ENCODE data around the gene CRYBG2. TPM values are rescaled to one million over a fixed set of nuclear protein-coding genes. Genes with fewer than 3 reads are reported as not detected.

The CRYBG2 gene
- total RNA-seq, 1 donor from 2014 or later: 0.27 TPM

DNA sequence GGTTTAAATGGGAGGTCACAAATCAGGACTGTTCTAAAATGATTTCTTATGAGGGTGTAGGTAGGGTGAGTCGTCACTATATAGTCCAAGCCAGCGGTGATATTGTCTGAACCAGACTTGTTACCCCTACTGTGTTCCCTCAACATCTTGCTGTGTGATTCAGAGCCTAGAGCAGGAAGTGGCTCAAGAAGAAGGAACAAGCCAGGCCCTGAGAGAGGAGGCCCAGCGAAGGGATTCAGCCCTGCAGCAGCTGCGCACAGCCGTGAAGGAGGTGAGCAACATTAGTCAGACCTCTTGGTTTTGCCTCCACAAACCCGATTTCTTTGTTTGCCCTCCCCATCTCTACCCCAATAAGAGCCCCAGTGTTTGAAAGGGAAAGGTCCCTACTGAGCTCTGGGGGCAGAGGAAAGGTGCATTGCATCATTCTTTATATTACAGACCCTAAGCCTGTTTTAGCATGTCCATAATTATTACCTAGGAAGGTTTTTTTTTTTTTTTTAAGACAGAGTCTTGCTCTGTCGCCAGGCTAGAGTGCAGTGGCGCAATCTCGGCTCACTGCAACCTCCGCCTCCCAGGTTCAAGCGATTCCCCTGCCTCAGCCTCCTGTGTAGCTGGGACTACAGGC, 79.0 kb downstream of the CRYBG2 start:
- POLR2A ChIA-PET: interaction anchor here (1.5 to 21.5 kb wide), 4 partner anchors 13 to 45 kb away, joined by 4 to 1638 read pairs (median 54); partner anchors contain the start of genes CD52 and CEP85
- DNase-seq (no peak), ATAC-seq (ENCODE audit: low read depth) (no peak)
- intact Hi-C loops (cut with micrococcal nuclease): loop anchor here (1.0 to 5.0 kb wide), 6 partner anchors 43 to 157 kb away; partner anchors contain the start of genes CEP85 and DHDDS
- peaks cover 45% of the 10 kb centered on the region for H3K4me1 Mint-ChIP-seq
- no peaks in the 10 kb centered on the region for H3K27me3 Mint-ChIP-seq
- H3K36me3 Mint-ChIP-seq (ENCODE audit: low read depth): peaks cover 38% of the 10 kb centered on the region
- TF ChIP-seq, protein P1, sequence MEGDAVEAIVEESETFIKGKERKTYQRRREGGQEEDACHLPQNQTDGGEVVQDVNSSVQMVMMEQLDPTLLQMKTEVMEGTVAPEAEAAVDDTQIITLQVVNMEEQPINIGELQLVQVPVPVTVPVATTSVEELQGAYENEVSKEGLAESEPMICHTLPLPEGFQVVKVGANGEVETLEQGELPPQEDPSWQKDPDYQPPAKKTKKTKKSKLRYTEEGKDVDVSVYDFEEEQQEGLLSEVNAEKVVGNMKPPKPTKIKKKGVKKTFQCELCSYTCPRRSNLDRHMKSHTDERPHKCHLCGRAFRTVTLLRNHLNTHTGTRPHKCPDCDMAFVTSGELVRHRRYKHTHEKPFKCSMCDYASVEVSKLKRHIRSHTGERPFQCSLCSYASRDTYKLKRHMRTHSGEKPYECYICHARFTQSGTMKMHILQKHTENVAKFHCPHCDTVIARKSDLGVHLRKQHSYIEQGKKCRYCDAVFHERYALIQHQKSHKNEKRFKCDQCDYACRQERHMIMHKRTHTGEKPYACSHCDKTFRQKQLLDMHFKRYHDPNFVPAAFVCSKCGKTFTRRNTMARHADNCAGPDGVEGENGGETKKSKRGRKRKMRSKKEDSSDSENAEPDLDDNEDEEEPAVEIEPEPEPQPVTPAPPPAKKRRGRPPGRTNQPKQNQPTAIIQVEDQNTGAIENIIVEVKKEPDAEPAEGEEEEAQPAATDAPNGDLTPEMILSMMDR (IDR thresholded peaks at IDR 0.05): no peak
- peak overlapping the region; percentile 60 for H3K27ac Mint-ChIP-seq
- H3K9me3 Mint-ChIP-seq: no peaks in the 10 kb centered on the region
- H3K4me3 Mint-ChIP-seq: no peak overlapping the region
- CTCF ChIA-PET: interaction anchor here (0.6 to 9.3 kb wide), 14 partner anchors 7 to 168 kb away, joined by 3 to 240 read pairs (median 8); partner anchors contain the start of genes CD52, CEP85 and ZNF593

Other genes starting within 250 kb of the CRYBG2 start
- 9.4 and 10.5 TPM in 2 replicates for gene PDIK1L, start 242.3 kb downstream of the CRYBG2 start, total RNA-seq
- not detected in 2 replicates for gene FAM110D, start 195.1 kb downstream of the CRYBG2 start, total RNA-seq
- not detected in 2 replicates for gene C1orf232, start 185.2 kb downstream of the CRYBG2 start, total RNA-seq
- gene ZNF593, start 184.2 kb downstream of the CRYBG2 start, total RNA-seq: 36.0 and 37.1 TPM in 2 replicates
- not detected in 2 replicates for gene ZNF593OS, start 182.3 kb downstream of the CRYBG2 start, total RNA-seq
- 2.7 and 4.8 TPM in 2 replicates for gene CNKSR1, start 176.6 kb downstream of the CRYBG2 start, total RNA-seq
- not detected in 2 replicates for gene CATSPER4, start 163.5 kb downstream of the CRYBG2 start, total RNA-seq
- gene CEP85, start 119.9 kb downstream of the CRYBG2 start, total RNA-seq: 13.8 and 16.4 TPM in 2 replicates
- gene SH3BGRL3, start 74.0 kb downstream of the CRYBG2 start, total RNA-seq: 265 and 285 TPM in 2 replicates
- gene UBXN11, start 47.5 kb downstream of the CRYBG2 start, total RNA-seq: 35.5 and 36.9 TPM in 2 replicates
- gene CD52, start 36.2 kb downstream of the CRYBG2 start, total RNA-seq: 449 and 499 TPM in 2 replicates
- gene ZNF683, start 18.6 kb upstream of the CRYBG2 start, total RNA-seq: not detected in 2 replicates
- gene LIN28A, start 56.7 kb upstream of the CRYBG2 start, total RNA-seq: not detected in 2 replicates
- gene DHDDS, start 78.2 kb upstream of the CRYBG2 start, total RNA-seq: 53.0 and 65.0 TPM in 2 replicates
- 462 and 493 TPM in 2 replicates for gene HMGN2, start 118.3 kb upstream of the CRYBG2 start, total RNA-seq
- 139 and 150 TPM in 2 replicates for gene RPS6KA1, start 175.6 kb upstream of the CRYBG2 start, total RNA-seq

Measured in activated B cell treated with CpG ODN at 0.5 μM for 24 hours (primary cell).